ENCODE results near the gene ARL15.

DNA sequence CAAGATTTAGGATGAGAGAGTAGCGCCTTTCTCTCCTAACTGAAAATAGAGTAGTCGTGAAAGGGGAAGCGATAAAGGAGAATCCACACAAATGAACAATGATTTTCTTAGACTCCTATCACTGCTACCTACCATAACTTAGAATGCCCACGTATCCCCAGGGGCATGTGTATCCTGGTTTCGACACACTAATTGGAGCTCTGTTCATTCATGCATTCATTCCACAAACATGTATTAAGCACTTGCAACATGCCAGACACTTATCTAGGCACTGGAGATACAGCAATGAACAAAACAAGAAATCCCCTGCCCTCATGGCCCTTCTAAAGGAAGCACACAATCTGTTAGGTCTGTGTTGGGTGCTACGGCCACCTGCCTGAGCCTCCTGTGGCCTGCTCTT, 40.0 kb downstream of the ARL15 start:
- TF ChIP-seq CTCF (IDR thresholded peaks at IDR 0.05; ENCODE audit: borderline replicate concordance, extremely low read depth, low read length, poor library complexity, severe bottlenecking) (no peak), EZH2 (IDR thresholded peaks at IDR 0.05; ENCODE audit: borderline replicate concordance, low read depth, low read length, severe bottlenecking) (no peak)
